Measurements from ENCODE around the gene CLK2.

DNA sequence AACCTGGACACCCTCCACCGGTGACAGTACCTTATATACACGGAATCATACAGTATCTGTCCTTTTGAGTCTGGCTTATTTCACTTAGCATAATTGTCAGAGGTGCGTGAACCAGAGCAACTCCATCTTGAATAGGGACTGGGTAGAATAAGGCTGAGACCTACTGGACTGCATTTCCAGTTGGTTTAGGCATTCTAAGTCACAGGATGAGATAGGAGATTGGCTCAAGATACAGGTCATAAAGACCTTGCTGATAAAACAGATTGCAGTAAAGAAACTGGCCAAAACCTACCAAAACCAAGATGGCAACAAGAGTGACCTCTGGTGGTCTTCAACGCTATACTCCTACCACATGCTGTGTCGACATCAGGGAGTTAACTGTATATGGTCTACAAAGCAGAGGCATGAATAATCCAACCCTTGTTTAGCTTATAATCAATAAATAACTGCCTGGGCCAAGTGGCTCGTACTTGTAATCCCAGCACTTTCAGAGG, 34.0 kb upstream of the CLK2 start:
- TF ChIP-seq, protein P1, sequence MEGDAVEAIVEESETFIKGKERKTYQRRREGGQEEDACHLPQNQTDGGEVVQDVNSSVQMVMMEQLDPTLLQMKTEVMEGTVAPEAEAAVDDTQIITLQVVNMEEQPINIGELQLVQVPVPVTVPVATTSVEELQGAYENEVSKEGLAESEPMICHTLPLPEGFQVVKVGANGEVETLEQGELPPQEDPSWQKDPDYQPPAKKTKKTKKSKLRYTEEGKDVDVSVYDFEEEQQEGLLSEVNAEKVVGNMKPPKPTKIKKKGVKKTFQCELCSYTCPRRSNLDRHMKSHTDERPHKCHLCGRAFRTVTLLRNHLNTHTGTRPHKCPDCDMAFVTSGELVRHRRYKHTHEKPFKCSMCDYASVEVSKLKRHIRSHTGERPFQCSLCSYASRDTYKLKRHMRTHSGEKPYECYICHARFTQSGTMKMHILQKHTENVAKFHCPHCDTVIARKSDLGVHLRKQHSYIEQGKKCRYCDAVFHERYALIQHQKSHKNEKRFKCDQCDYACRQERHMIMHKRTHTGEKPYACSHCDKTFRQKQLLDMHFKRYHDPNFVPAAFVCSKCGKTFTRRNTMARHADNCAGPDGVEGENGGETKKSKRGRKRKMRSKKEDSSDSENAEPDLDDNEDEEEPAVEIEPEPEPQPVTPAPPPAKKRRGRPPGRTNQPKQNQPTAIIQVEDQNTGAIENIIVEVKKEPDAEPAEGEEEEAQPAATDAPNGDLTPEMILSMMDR (IDR thresholded peaks at IDR 0.05 in 2 of 3, conservative IDR thresholded peaks at IDR 0.05 in 1 of 3; ENCODE audit: borderline replicate concordance in 1 of 3, insufficient read depth in 1 of 3, low read depth in 2 of 3, low read length in 2 of 3): peak; percentile 42 to 63 (median 47); a peak in 4 of 6 replicates
- TF ChIP-seq, protein P2, sequence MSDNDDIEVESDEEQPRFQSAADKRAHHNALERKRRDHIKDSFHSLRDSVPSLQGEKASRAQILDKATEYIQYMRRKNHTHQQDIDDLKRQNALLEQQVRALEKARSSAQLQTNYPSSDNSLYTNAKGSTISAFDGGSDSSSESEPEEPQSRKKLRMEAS (IDR thresholded peaks at IDR 0.05): no peak; the same call in 1 of the 2 replicates
- TF ChIP-seq CEBPB (IDR thresholded peaks at IDR 0.05; ENCODE audit: low read depth) (no peak), SP1 (IDR thresholded peaks at IDR 0.05; ENCODE audit: low read depth) (no peak)
